SU-DHL-6 (cell line): ENCODE results near the gene MAP3K2.
"Not testable (repeated sequence)": the region's sequence is repeated elsewhere in the genome, so short reads cannot be mapped to it uniquely, and the experiment has no call there.

Experiments used
- H2AFZ ChIP-seq: fragments of 200-600 bp; sonication (generic); 2 replicates; pipeline ENCODE4 v1.6.1; 2014; ENCODE audit warnings: low read depth, mild to moderate bottlenecking, moderate library complexity, mixed read lengths, antibody characterized with exemption, low read length; ENCODE audit not compliant: severe bottlenecking
- H3F3A ChIP-seq: fragments of 200-600 bp; shearing (Covaris generic); 2 replicates; pipeline ENCODE4 v1.6.0; 2016; ENCODE audit warnings: antibody characterized with exemption, mild to moderate bottlenecking; ENCODE audit not compliant: insufficient read depth
- H3K27ac ChIP-seq: fragments of 200-600 bp; sonication (generic); 2 replicates; pipeline ENCODE4 v1.5.1; 2016; ENCODE audit warnings: low read depth, mild to moderate bottlenecking, low read length, moderate library complexity, mixed read lengths
- H3K27me3 ChIP-seq: fragments of 200-600 bp; sonication (generic), shearing (Covaris generic); 2 replicates; pipeline ENCODE4 v1.6.0; 2014; ENCODE audit warnings: mild to moderate bottlenecking, low read length
- H3K36me3 ChIP-seq: fragments of 200-600 bp; sonication (generic); 2 replicates; pipeline ENCODE4 v1.6.1; 2014; ENCODE audit warnings: mild to moderate bottlenecking, low read length, mixed read lengths
- H3K4me2 ChIP-seq: fragments of 300-600, 200-600 bp; shearing (Covaris generic), sonication (generic); 2 replicates; pipeline ENCODE4 v1.6.0; 2014; ENCODE audit warnings: low read length, low read depth, mild to moderate bottlenecking; ENCODE audit not compliant: poor library complexity, severe bottlenecking
- H3K4me3 ChIP-seq: fragments of 200-600 bp; sonication (generic); 2 replicates; pipeline ENCODE4 v1.5.1; 2014; ENCODE audit warnings: antibody characterized with exemption, low read length, mild to moderate bottlenecking, mixed read lengths; ENCODE audit not compliant: insufficient read depth, poor library complexity, severe bottlenecking
- H3K79me2 ChIP-seq: fragments of 200-600 bp; sonication (generic); 2 replicates; pipeline ENCODE4 v1.6.1; 2014; ENCODE audit warnings: mild to moderate bottlenecking, low read length, moderate library complexity; ENCODE audit not compliant: insufficient read depth
- H3K9ac ChIP-seq: fragments of 200-600 bp; sonication (generic); 2 replicates; pipeline ENCODE4 v1.7.0; 2014; ENCODE audit warnings: mild to moderate bottlenecking, low read length
- H3K9me2 ChIP-seq: fragments of 200-600 bp; sonication (generic); replicated peaks from 2 replicates; pipeline ENCODE4 v1.6.1; 2014; ENCODE audit warnings: low read length; ENCODE audit not compliant: insufficient read depth
- H3K9me3 ChIP-seq: fragments of 200-600 bp; sonication (generic); 2 replicates; pipeline ENCODE4 v1.6.1; 2014; ENCODE audit warnings: low read length, mixed read lengths; ENCODE audit not compliant: insufficient read depth
- H4K20me1 ChIP-seq: fragments of 200-600 bp; sonication (generic); 2 replicates; pipeline ENCODE4 v1.6.1; 2014; ENCODE audit warnings: low read depth, mild to moderate bottlenecking, antibody characterized with exemption, low read length, moderate library complexity, mixed read lengths
- EZH2phosphoT487 ChIP-seq: fragments of 200-600 bp; sonication (generic), shearing (Covaris generic); conservative IDR thresholded peaks from 2 replicates; pipeline ENCODE4 v1.6.1; 2018; ENCODE audit warnings: mild to moderate bottlenecking, antibody characterized with exemption, low read length, moderate library complexity, mixed read lengths
- TF ChIP-seq, protein P1 (sequence below): fragments of 200-600 bp; sonication (generic); IDR thresholded peaks from one replicate; pipeline ENCODE4 v1.5.1; 2017; ENCODE audit warnings: antibody characterized with exemption, mild to moderate bottlenecking, low read length, moderate library complexity; ENCODE audit not compliant: insufficient read depth, poor library complexity, severe bottlenecking

Gene MAP3K2

DNA sequence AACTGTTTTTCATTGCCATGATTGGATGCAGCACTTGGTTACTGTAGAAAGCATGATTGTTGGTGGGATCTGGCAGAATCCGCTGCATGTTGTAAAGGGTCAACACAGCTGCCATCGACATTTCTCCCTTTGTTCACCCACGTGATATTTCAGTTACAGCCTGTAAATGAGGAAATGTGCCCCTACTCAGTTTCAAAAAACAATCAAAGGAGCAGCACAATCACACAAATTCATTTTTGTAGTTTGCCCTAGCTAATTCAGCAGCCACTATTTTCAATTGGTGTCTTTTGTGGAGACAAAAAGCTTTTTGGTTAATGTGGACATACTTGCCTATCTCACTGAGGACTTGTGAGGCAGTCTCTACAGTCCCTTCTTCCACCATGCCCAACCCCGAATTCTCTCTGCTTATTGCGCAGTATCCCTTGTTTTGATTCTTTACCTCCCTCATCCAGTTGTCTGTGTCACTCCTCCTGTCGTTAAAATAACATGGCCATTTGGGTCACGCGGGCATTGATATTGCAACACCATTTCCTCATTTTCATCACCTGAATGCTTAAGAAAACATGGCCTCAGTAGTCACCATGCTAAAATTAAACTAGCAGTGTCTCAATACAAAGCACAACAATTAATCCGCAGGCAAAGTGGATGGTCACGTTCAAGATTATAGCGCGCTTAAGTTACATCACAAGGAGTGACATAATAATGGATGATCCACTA, 24.0 kb upstream of the MAP3K2 start:
- no peak for TF ChIP-seq EZH2phosphoT487
- TF ChIP-seq, protein P1, sequence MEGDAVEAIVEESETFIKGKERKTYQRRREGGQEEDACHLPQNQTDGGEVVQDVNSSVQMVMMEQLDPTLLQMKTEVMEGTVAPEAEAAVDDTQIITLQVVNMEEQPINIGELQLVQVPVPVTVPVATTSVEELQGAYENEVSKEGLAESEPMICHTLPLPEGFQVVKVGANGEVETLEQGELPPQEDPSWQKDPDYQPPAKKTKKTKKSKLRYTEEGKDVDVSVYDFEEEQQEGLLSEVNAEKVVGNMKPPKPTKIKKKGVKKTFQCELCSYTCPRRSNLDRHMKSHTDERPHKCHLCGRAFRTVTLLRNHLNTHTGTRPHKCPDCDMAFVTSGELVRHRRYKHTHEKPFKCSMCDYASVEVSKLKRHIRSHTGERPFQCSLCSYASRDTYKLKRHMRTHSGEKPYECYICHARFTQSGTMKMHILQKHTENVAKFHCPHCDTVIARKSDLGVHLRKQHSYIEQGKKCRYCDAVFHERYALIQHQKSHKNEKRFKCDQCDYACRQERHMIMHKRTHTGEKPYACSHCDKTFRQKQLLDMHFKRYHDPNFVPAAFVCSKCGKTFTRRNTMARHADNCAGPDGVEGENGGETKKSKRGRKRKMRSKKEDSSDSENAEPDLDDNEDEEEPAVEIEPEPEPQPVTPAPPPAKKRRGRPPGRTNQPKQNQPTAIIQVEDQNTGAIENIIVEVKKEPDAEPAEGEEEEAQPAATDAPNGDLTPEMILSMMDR = no peak
- Histone ChIP-seq H3K27me3 (no peaks in the 10 kb centered on the region), H3F3A (no peaks in the 10 kb centered on the region), H3K9me3 (no peaks in the 10 kb centered on the region), H3K36me3 (no peaks in the 10 kb centered on the region), H3K4me3 (no peak overlapping the region), H3K27ac (no peak overlapping the region), H3K9ac (no peak overlapping the region), H3K4me2 (no peak overlapping the region), H3K9me2 (no peaks in the 10 kb centered on the region), H2AFZ (no peak overlapping the region), H3K79me2 (no peaks in the 10 kb centered on the region), H4K20me1 (no peaks in the 10 kb centered on the region)

DNA sequence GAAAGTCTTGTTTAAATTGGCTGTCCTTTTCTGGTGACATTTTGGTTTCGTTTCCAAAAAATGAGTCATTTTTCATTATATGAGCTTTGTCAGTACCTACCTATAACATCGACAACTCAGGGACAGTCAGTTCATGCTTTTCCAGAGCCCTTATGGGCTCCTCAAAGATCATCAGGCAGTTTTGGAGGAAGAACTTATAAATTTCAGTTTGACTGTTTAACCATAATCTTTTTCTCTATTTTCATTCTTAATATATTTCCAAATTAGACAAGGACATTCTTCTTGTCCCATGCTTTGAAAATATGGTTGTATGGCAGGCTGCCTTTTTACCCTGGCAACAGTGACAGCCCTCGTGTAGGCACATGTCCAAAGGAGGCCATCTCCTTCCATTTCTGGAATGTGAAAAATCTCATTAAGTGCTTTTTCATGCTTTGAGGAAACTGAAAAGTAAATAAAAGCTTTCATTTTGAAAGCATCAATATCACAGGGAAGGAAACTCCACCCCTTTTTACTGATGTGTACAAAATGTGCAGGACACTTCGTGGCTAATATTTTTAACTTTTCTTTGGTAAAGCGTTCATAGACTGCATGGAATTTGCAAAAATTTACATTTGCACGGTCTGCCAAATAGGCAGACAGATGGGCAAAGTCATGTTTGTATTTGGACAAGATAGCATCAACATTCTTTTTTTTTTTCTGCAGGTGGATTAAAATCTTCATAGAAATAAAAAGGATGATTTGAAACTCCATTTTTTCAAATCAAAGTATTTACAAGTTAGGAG, 23.3 kb upstream of the MAP3K2 start:
- Histone ChIP-seq H2AFZ (no peak overlapping the region), H3K27ac (no peak overlapping the region), H3K36me3 (no peaks in the 10 kb centered on the region), H3K27me3 (no peaks in the 10 kb centered on the region), H3K9me2 (no peaks in the 10 kb centered on the region), H4K20me1 (no peaks in the 10 kb centered on the region), H3K4me3 (no peak overlapping the region), H3K9me3 (no peaks in the 10 kb centered on the region), H3K9ac (no peak overlapping the region), H3F3A (no peaks in the 10 kb centered on the region), H3K79me2 (no peaks in the 10 kb centered on the region), H3K4me2 (no peak overlapping the region)
- TF ChIP-seq EZH2phosphoT487 = no peak
- TF ChIP-seq, protein P1 = no peak

DNA sequence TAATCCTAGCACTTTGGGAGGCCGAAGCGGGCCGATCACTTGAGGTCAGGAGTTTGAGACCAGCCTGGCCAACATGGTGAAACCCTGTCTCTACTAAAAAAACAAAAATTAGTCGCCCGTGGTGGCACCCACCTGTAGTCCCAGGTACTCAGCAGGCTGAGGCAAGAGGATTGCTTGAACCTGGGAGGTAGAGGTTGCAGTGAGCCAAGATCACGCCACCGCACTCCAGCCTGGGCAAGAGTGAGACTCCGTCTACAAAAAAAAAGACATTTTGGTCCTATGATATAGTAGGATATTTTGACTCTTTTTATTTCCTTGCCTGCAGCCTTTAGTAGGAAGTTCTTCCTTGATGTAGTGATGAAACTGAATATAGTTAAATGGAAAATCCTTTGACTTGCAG, 21.9 kb upstream of the MAP3K2 start:
- H3K27ac ChIP-seq, H3K4me2 ChIP-seq, H2AFZ ChIP-seq: not testable (repeated sequence)

DNA sequence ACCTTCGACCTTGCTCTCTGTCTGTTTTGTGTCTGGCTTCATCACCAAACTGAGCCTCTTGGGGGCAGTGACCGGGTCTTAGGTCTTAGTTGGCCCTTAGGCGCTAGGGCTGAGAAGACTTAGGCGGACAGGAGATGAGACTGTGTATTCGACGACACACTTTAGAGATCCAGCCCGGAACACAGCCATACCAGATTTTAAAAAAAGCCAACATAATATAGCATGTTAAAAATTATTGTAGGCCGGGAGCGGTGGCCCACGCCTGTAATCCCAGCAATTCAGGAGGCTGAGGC, 21.0 kb upstream of the MAP3K2 start:
- Histone ChIP-seq H3F3A (no peaks in the 10 kb centered on the region), H2AFZ (no peak overlapping the region), H3K36me3 (no peaks in the 10 kb centered on the region), H3K9me2 (no peaks in the 10 kb centered on the region), H3K79me2 (no peaks in the 10 kb centered on the region), H3K4me2 (no peak overlapping the region), H4K20me1 (no peaks in the 10 kb centered on the region), H3K9ac (no peak overlapping the region), H3K9me3 (no peaks in the 10 kb centered on the region), H3K27me3 (no peaks in the 10 kb centered on the region), H3K27ac (no peak overlapping the region), H3K4me3 (no peak overlapping the region)
- TF ChIP-seq, protein P1 = no peak
- TF ChIP-seq EZH2phosphoT487 = no peak

More for the DNA sequence above, 21.9 kb upstream of the MAP3K2 start:
- not testable (repeated sequence) for H3K36me3 ChIP-seq, H3F3A ChIP-seq, H3K27me3 ChIP-seq, H3K79me2 ChIP-seq, H3K9ac ChIP-seq, H3K4me3 ChIP-seq, H3K9me2 ChIP-seq, H4K20me1 ChIP-seq, H3K9me3 ChIP-seq
